WTC11 (cell line): ENCODE results near the gene SUSD6. TPM values are rescaled to one million over a fixed set of nuclear protein-coding genes. Genes with fewer than 3 reads are reported as not detected.

Source experiments
- ATAC-seq: fragments of 200-7000 bp; cut with Tn5 transposase; 2 replicates; pipeline ENCODE4 v1.10.0; 2021; ENCODE audit warnings: mild to moderate bottlenecking, moderate library complexity
- CTCF ChIA-PET: fragments of 300-600 bp; sonication (Branson Sonifier 250); formaldehyde crosslinking; loops from one replicate; lab custom pipeline; 2021; ENCODE audit warnings: antibody characterized with exemption; lab: Charles Lee
- POLR2A ChIA-PET: fragments of 350-600 bp; sonication (Branson Sonifier 250); formaldehyde crosslinking; loops from one replicate; lab custom pipeline; 2021; ENCODE audit warnings: antibody characterized with exemption; lab: Charles Lee
- DNase-seq: peaks from one replicate; pipeline ENCODE4 v3.0.0; 2021; ENCODE audit warnings: low spot score
- H3K27ac Mint-ChIP-seq: 2 replicates; pipeline ENCODE4 v1.8.0; 2021; ENCODE audit warnings: mixed read lengths
- H3K27me3 Mint-ChIP-seq: 2 replicates; pipeline ENCODE4 v1.8.0; 2021; ENCODE audit warnings: low read depth, mild to moderate bottlenecking, moderate library complexity, mixed read lengths
- H3K36me3 Mint-ChIP-seq: 2 replicates; pipeline ENCODE4 v1.8.0; 2021; ENCODE audit warnings: mixed read lengths
- H3K4me1 Mint-ChIP-seq: 2 replicates; pipeline ENCODE4 v1.8.0; 2022; ENCODE audit warnings: mixed read lengths
- H3K4me3 Mint-ChIP-seq: 2 replicates; pipeline ENCODE4 v1.8.0; 2021; ENCODE audit warnings: mild to moderate bottlenecking, moderate library complexity, mixed read lengths
- H3K9me3 Mint-ChIP-seq: 2 replicates; pipeline ENCODE4 v1.8.0; 2021; ENCODE audit warnings: mixed read lengths
- ARID4B ChIP-seq: sonication (generic); formaldehyde crosslinking; IDR thresholded peaks from 2 replicates; pipeline ENCODE4 v1.8.0; 2023; ENCODE audit warnings: missing genetic modification reagents, mild to moderate bottlenecking, borderline replicate concordance
- EMX1 ChIP-seq: fragments of 250-450 bp; sonication (Bioruptor Pico); IDR thresholded peaks from 2 replicates; pipeline ENCODE4 v1.8.0; 2021; ENCODE audit warnings: mild to moderate bottlenecking
- FOXJ3 ChIP-seq: sonication (generic); formaldehyde crosslinking; IDR thresholded peaks from 2 replicates; pipeline ENCODE4 v1.9.0; 2021; ENCODE audit warnings: missing genetic modification reagents, mild to moderate bottlenecking, borderline replicate concordance
- GTF2I ChIP-seq: fragments of 250-450 bp; sonication (Bioruptor Pico); conservative IDR thresholded peaks from 2 replicates; pipeline ENCODE4 v1.4.0; 2021; ENCODE audit warnings: mild to moderate bottlenecking
- SMAD3 ChIP-seq: sonication (generic); formaldehyde crosslinking; IDR thresholded peaks from 2 replicates; pipeline ENCODE4 v1.8.0; 2022; ENCODE audit warnings: missing genetic modification reagents, mild to moderate bottlenecking, borderline replicate concordance
- SOX15 ChIP-seq: fragments of 250-450 bp; sonication (Bioruptor Pico); IDR thresholded peaks from 2 replicates; pipeline ENCODE4 v1.9.0; 2021; ENCODE audit warnings: mild to moderate bottlenecking
- STAT6 ChIP-seq: sonication (generic); formaldehyde crosslinking; conservative IDR thresholded peaks from 2 replicates; pipeline ENCODE4 v1.8.1; 2023; ENCODE audit warnings: mild to moderate bottlenecking, low read depth, missing genetic modification reagents, moderate library complexity
- TCF7 ChIP-seq: sonication (generic); formaldehyde crosslinking; IDR thresholded peaks from 2 replicates; pipeline ENCODE4 v1.8.0; 2022; ENCODE audit warnings: mild to moderate bottlenecking, low read depth, missing genetic modification reagents, moderate library complexity
- TP53 ChIP-seq: sonication (generic); formaldehyde crosslinking; IDR thresholded peaks from 2 replicates; pipeline ENCODE4 v1.8.1; 2023; ENCODE audit warnings: mild to moderate bottlenecking, missing genetic modification reagents
- USF1 ChIP-seq: sonication (generic); formaldehyde crosslinking; IDR thresholded peaks from 2 replicates; pipeline ENCODE4 v1.8.0; 2022; ENCODE audit warnings: mild to moderate bottlenecking, missing genetic modification reagents
- ZMAT4 ChIP-seq: fragments of 250-450 bp; sonication (Bioruptor Pico); IDR thresholded peaks from 2 replicates; pipeline ENCODE4 v1.9.0; 2021; ENCODE audit warnings: mild to moderate bottlenecking
- ZNF138 ChIP-seq: sonication (generic); formaldehyde crosslinking; conservative IDR thresholded peaks from 2 replicates; pipeline ENCODE4 v1.8.1; 2022; ENCODE audit warnings: mild to moderate bottlenecking, moderate library complexity, missing genetic modification reagents
- ZNF396 ChIP-seq: fragments of 250-450 bp; sonication (Bioruptor Pico); IDR thresholded peaks from 2 replicates; pipeline ENCODE4 v1.8.0; 2021; ENCODE audit warnings: mild to moderate bottlenecking, moderate library complexity, borderline replicate concordance
- ZNF532 ChIP-seq: fragments of 250-450 bp; sonication (Bioruptor Pico); IDR thresholded peaks from 2 replicates; pipeline ENCODE4 v1.9.0; 2021; ENCODE audit warnings: mild to moderate bottlenecking, borderline replicate concordance
- total RNA-seq: library from RNA; stranded (reverse); gene quantifications from 3 replicates; pipeline ENCODE4 v1.2.3, GENCODE V29; 2021

The SUSD6 gene
- total RNA-seq, 1 experiment from 2014 or later: 10.1 TPM

GRCh38 chr14:69683971-69684370, 72.6 kb downstream of the SUSD6 start:
- H3K9me3 Mint-ChIP-seq: no peaks in the 10 kb centered on the region
- H3K4me3 Mint-ChIP-seq: no peak overlapping the region
- DNase-seq (no peak), ATAC-seq (no peak)
- H3K27me3 Mint-ChIP-seq: no peaks in the 10 kb centered on the region
- H3K4me1 Mint-ChIP-seq: peaks cover 14% of the 10 kb centered on the region
- TF ChIP-seq TCF7 (CRISPR knock-in tag) (no peak), ZNF532 (CRISPR knock-in tag) (no peak), ZNF396 (CRISPR knock-in tag) (no peak), ZMAT4 (no peak), USF1 (CRISPR knock-in tag) (no peak), SMAD3 (CRISPR knock-in tag) (no peak), EMX1 (CRISPR knock-in tag) (no peak), ZNF138 (CRISPR knock-in tag) (no peak), TP53 (CRISPR knock-in tag) (no peak), GTF2I (CRISPR knock-in tag) (no peak), STAT6 (CRISPR knock-in tag) (no peak), FOXJ3 (CRISPR knock-in tag) (no peak), ARID4B (CRISPR knock-in tag) (no peak), SOX15 (CRISPR knock-in tag) (no peak)
- no peak overlapping the region for H3K27ac Mint-ChIP-seq
- H3K36me3 Mint-ChIP-seq: no peaks in the 10 kb centered on the region
- CTCF ChIA-PET: no interaction called here
- POLR2A ChIA-PET: no interaction called here
